Pancreas (tissue), 10 donors: ENCODE measurements around the gene RERE. TPM values are rescaled to one million over a fixed set of nuclear protein-coding genes. Genes with fewer than 3 reads are reported as not detected.
A peak's percentile ranks its signal among the peaks of the same experiment; 100 is the strongest.

Source experiments
- ATAC-seq, 4 donors: fragments of 200-7000 bp; cut with Tn5 transposase; one replicate each; pipeline versions ENCODE4 v1.8.0 to v1.9.1; 2020; ENCODE audit warnings: mild to moderate bottlenecking in 4 of 4, moderate library complexity in 4 of 4
- DNase-seq, 6 donors: peaks; one replicate each; pipeline ENCODE4 v3.0.0-alpha.2; 2020
- FAIRE-seq: peaks from 2 replicates; lab custom pipeline; 2012; peaks lifted over from hg19 to GRCh38; lab: Jason Lieb, UNC
- H3K27ac ChIP-seq, 4 donors: fragments of 200-600 bp; sonication (generic); 1 replicate in 3 of 4; 2 replicates in 1 of 4; pipeline versions ENCODE4 v1.5.0 to v1.8.0; 2020
- H3K27me3 ChIP-seq, 4 donors: fragments of 200-600 bp; one replicate each; pipeline ENCODE4 v1.8.0; 2021
- H3K36me3 ChIP-seq, 3 donors: fragments of 200-600 bp; sonication (generic) in 1 of 3; one replicate each; pipeline versions ENCODE4 v1.5.0 to v1.8.0; 2020 to 2021
- H3K4me1 ChIP-seq, 3 donors: fragments of 200-600 bp; one replicate each; pipeline ENCODE4 v1.8.0; 2021
- H3K4me3 ChIP-seq, 4 donors: fragments of 200-600 bp; sonication (generic) in 2 of 4; one replicate each; pipeline versions ENCODE4 v1.5.0 to v1.8.0; 2020 to 2021
- H3K9me3 ChIP-seq, 4 donors: fragments of 200-600 bp; one replicate each; pipeline ENCODE4 v1.8.0; 2021
- WGBS, 2 donors: extraction: QIAGEN DNeasy Blood & Tissue Kit; methylation state at CpG; one replicate each; pipeline ENCODE4 v1.1.7; 2013; 5-methylcytosine and 5-hydroxymethylcytosine counted together
- intact Hi-C, 3 donors: fragments of 100-400 bp; cut with DNase I; formaldehyde crosslinking; loops; one replicate each; pipeline versions ENCODE4 v1.11.1 to v1.14.2; 2022
- polyA plus RNA-seq, 2 donors: library from polyadenylated mRNA; stranded (reverse); fragments of 200-250 nt; gene quantifications; one replicate each; pipeline ENCODE4 v1.2.3, GENCODE V29; 2013
- total RNA-seq, 6 donors: library from RNA; stranded (reverse); fragmentation: NEBNext Ultra II Directional in 4 of 6; extraction: Animal tissue kit (Norgen Biotek cat#: 25700) in 4 of 6; gene quantifications; one replicate each; pipeline versions ENCODE4 v1.2.1 to v1.2.4, GENCODE V29; 2021 to 2023
- TF ChIP-seq, protein P1 (sequence below), 4 donors: fragments of 200-600 bp; sonication (generic) in 3 of 4; IDR thresholded peaks; one replicate each; pipeline versions ENCODE4 v1.5.0 to v1.8.0; 2021; ENCODE audit warnings: antibody characterized with exemption in 4 of 4
- donor health status: healthy with polysubstance abuse.
- donor health status: DM: no; HTN: no; CAD: no; lungs with moderate emphysema.
- donor health status: DM: no; HTN: no; CAD: no.
- donor health status: control.
- donor health status: control.
- donor health status: Bipolar disorder and iron deficiency.
- donor health status: DM: yes; HTN: yes; CAD: no.
- donor health status: DM: no; HTN: no; CAD: no.
- donor health status: DM: no; HTN: no; CAD: no.
- donor health status: DM: yes; HTN: yes; CAD: no.

RERE gene
- total and polyA plus RNA-seq, 8 donors = 27.0 to 76.7 (median 50.7) TPM

DNA sequence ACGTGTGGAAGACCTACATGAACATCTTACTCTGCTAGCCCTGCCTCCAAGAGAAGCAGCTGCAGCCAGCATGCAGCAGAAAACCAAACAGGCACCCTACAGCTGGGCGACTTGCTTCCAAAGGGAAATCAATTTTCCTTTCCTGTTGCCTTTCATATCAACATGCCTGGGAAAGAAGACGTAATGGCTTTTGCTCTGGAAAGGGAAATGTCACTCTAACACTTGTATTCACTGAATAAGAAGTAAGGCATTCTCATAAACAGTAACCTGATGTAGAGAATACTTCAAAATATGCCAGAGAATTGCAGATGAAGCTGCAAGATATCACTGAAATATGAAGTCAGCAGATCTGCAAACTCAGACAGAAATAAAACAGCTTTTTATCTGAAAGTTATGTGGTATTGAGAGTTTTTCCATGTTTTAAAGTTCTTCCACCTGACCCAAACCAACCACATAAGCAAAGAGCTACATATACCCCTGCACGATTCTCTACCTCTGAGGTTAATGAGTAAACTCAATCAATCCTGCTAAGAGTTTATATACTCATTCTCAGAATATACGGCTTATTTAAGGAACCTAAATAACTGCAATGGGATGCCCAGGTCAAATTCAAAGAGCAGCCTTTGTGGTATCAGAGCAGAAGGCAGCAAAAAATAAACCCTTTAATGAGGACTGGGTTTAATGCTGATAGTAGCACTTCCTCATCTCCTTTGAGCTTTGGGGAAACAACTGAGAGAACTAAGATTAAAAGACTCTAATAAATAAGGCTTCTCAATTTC is 150.9 kb downstream of the RERE start:
- H3K9me3 ChIP-seq = no peaks in the 10 kb centered on the region
- DNase-seq (peak in 1 of 6 donors; percentile 18), FAIRE-seq (no peak), ATAC-seq (peak; percentile 28 to 49 (median 46))
- no peaks in the 10 kb centered on the region for H3K27me3 ChIP-seq
- no peak overlapping the region for H3K4me3 ChIP-seq
- intact Hi-C loops = no loop called here
- TF ChIP-seq, protein P1, sequence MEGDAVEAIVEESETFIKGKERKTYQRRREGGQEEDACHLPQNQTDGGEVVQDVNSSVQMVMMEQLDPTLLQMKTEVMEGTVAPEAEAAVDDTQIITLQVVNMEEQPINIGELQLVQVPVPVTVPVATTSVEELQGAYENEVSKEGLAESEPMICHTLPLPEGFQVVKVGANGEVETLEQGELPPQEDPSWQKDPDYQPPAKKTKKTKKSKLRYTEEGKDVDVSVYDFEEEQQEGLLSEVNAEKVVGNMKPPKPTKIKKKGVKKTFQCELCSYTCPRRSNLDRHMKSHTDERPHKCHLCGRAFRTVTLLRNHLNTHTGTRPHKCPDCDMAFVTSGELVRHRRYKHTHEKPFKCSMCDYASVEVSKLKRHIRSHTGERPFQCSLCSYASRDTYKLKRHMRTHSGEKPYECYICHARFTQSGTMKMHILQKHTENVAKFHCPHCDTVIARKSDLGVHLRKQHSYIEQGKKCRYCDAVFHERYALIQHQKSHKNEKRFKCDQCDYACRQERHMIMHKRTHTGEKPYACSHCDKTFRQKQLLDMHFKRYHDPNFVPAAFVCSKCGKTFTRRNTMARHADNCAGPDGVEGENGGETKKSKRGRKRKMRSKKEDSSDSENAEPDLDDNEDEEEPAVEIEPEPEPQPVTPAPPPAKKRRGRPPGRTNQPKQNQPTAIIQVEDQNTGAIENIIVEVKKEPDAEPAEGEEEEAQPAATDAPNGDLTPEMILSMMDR (IDR thresholded peaks at IDR 0.05) = no peak
- WGBS, 2 donors = 12% methylated on average over 5 of the region's 5 CpGs
- H3K27ac ChIP-seq = peak overlapping the region in 1 of 4 donors; percentile 23
- H3K36me3 ChIP-seq = no peaks in the 10 kb centered on the region
- H3K4me1 ChIP-seq = peaks cover 17 to 73% (median 41%) of the 10 kb centered on the region in 3 donors

DNA sequence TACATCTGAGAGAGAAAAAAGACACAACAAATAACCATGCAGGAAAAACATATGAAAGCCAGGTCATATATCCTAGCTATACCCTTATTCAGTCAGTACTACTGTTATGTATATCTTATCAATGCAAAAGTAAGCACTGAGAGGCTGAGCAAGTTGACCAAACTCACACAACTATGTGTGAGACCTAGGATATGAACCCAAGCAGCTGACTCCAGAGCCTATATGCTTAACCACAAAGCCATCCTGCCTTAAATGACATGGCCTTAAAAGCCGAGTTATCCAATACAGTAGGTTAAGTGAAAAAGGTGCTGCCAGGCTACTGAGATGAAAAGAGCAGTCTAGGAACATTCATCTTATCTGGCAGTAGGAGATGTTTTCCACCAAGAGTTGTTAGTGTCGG is 151.6 kb downstream of the RERE start:
- DNase-seq (no peak), ATAC-seq (no peak), FAIRE-seq (no peak)
- intact Hi-C loops = no loop called here
- Histone ChIP-seq H3K4me1 (peaks cover 21 to 72% (median 45%) of the 10 kb centered on the region in 3 donors), H3K4me3 (no peak overlapping the region), H3K36me3 (no peaks in the 10 kb centered on the region), H3K9me3 (no peaks in the 10 kb centered on the region), H3K27ac (peak overlapping the region in 2 of 4 donors; percentile 3 to 23), H3K27me3 (no peaks in the 10 kb centered on the region)
- TF ChIP-seq, protein P1 (IDR thresholded peaks at IDR 0.05) = no peak
- WGBS, 2 donors = 28 to 44% methylated on average over 2 of the region's 2 CpGs

DNA sequence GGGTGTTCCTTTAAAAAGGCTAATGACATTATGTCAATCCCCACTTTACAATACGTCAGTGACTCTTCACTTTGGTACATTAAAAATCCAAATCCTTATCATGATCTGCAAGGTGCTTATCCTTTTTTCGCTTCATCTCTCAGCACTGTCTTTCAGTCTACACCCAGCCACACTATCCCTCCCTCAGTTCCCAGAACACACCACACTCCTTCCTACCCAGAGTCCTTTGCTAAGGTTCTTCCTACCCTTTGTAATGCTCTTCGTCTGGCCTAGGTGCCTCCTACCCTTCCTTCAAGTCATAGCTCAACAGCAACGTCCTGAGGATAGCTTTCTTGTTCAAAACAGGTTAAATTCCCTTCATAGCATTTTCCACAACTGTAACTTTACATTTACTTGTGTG is 152.6 kb downstream of the RERE start:
- no peak overlapping the region for H3K27ac ChIP-seq
- DNase-seq (no peak), FAIRE-seq (no peak), ATAC-seq (no peak)
- no peaks in the 10 kb centered on the region for H3K27me3 ChIP-seq
- no peak overlapping the region for H3K4me3 ChIP-seq
- TF ChIP-seq, protein P1 (IDR thresholded peaks at IDR 0.05) = no peak
- WGBS, 2 donors = 80 to 82% methylated on average over 4 of the region's 4 CpGs
- no peaks in the 10 kb centered on the region for H3K36me3 ChIP-seq
- intact Hi-C loops = no loop called here
- no peaks in the 10 kb centered on the region for H3K9me3 ChIP-seq
- H3K4me1 ChIP-seq = peaks cover 27 to 70% (median 55%) of the 10 kb centered on the region in 3 donors

DNA sequence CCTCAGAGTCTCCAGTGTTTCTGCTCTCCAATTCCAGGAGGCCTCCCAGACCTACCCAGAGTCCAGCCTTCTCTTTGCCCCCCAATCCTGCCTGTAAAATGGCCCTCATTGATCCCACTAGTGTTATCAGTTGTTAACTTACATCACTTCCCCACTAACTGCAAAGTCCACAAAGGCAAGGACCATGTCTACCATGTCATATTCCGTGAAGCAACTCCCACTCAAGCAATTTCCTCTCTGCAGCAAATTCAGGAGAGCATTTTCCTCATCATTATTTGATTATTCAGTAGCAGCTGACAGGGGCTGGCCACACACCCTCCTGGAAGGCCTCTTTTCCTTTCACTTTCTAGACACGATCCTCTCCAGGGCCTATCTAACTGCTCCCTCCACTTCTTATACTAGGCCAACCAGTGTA is 153.5 kb downstream of the RERE start:
- WGBS, 2 donors = 42 to 55% methylated on average over 2 of the region's 2 CpGs
- intact Hi-C loops = no loop called here
- peak overlapping the region in 2 of 4 donors; percentile 19 to 20 for H3K27ac ChIP-seq

More for the DNA sequence above, 153.5 kb downstream of the RERE start:
- no peak for FAIRE-seq
- TF ChIP-seq, protein P1 (IDR thresholded peaks at IDR 0.05) = no peak
- H3K9me3 ChIP-seq = no peaks in the 10 kb centered on the region
- H3K4me1 ChIP-seq = peaks cover 27 to 70% (median 60%) of the 10 kb centered on the region in 3 donors
- no peaks in the 10 kb centered on the region for H3K36me3 ChIP-seq
- ATAC-seq = peak in 3 of 4 donors; percentile 59 to 77 (median 71)
- no peak for DNase-seq
- H3K4me3 ChIP-seq = no peak overlapping the region
- no peaks in the 10 kb centered on the region for H3K27me3 ChIP-seq
